G401 (cell line): Measurements from ENCODE around the gene MIGA1. TPM values are rescaled to one million over a fixed set of nuclear protein-coding genes. Genes with fewer than 3 reads are reported as not detected.
"Not testable (repeated sequence)": the region's sequence is repeated elsewhere in the genome, so short reads cannot be mapped to it uniquely, and the experiment has no call there.

Source experiments
- DNase-seq: peaks from one replicate; pipeline ENCODE4 v3.0.0-alpha.2; 2015; ENCODE audit warnings: low spot score
- in situ Hi-C: cut with HindIII; loops from 2 replicates; pipeline ENCODE4 v1.10.0; 2016; ENCODE audit warnings: low sequenced_read_pairs, mixed read lengths
- total RNA-seq: library from RNA; depleted of rRNA; stranded (reverse); fragments of >200 nt; shearing (Covaris generic); gene quantifications from 2 replicates; pipeline ENCODE4 v1.2.3, GENCODE V29; 2014; rRNA removed

The MIGA1 gene
- 2.5 and 5.8 TPM in 2 replicates for total RNA-seq

DNA sequence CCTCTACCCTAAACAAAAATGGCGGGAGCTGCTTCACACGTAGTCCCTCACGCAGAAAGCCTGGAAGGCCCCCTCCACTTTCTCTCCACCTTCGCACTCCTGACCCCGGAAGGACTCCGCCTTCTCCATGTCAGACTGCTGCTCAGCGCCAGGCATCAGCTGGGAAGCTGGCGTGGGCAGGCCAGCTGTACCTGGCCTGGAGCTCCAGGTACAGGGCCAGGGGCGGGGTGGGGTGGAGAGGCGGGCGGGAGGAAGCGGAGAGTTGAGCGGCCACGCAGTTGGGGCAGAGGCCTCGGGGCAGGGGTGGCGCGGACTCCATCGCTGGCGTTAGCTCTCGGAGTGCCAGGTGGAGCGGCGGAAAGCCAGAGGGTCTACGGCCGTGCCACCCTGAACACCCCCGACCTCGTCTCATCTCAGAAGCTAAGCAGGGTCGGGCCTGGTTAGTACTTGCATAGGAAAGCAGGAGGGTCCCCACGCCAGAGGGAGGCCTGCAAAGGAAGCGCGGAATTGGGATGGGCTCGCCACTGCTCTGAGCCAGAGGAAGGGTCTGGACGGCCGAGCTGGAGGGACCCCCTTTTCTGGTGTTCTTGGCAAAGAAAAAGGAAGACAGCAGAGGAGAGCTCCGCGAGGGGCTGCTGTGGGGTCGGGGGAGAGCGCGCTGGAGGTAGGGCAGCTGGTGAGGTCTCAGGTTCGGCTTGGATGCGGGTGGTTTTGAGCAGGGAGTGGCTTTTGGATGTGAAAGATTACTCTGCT is at the start of gene MIGA1:
Gene MIGA1 (plus strand): TSS at position 121 of the 753 bp plus-strand sequence. CDS start 3,604 bp downstream, outside the sequence.
- in situ Hi-C loops, result no loop called here
- peak; percentile 98 for DNase-seq

- in situ Hi-C loops, result no loop called here
- no peak for DNase-seq
These were observed 47.4 kb upstream of the MIGA1 start for GRCh38 chr1:77732090-77732489.

DNA sequence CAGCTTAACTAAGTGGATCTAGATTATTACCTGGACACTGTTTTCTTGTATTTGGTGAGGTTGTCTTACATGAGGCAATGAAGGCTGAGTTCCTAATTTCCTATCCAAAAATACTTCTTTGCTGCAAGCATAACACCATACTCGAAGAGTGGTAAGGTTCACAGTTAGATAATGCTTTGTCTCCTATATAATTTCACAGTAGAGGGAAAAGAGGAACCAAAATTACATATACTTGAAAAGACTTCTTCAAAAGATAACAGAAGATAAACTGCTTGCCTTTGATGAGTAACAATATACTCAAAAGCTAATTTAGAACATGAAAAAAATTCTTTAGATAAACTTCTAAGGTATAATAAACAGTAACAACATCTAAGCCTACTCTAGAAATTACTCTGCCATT is 40.2 kb upstream of the MIGA1 start:
- in situ Hi-C loops, result no loop called here
- no peak for DNase-seq

- no peak for DNase-seq
- in situ Hi-C loops, result no loop called here
These were observed 38.1 kb upstream of the MIGA1 start for GRCh38 chr1:77741316-77741715.

DNA sequence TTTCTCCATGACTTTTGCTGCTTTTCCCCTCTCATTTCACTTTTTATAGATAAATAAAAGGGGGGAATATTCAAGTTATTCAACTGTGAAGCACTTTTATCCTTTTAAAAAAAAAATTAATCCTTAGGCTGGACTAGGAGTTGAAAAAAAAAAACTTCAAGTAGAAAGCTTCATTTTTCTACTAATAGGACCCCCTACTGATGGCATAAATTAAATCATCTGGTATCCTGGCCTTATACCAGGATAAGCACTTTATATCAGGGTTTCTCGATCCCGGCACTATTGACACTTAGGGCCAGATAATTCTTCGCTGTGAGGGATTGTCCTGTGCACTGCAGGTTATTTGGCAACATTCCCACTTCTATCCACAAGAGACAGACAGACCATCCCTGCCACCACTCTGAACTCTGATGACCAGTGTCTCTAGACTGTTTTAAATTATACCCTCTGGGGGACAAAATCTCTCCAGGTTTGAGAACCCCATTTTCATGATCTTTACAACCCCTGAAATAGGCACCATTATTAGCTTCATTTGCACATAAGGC is 37.4 kb upstream of the MIGA1 start:
- in situ Hi-C loops, result no loop called here
- DNase-seq, result peak; percentile 22

GRCh38 chr1:77744576-77744975 is 34.9 kb upstream of the MIGA1 start:
- DNase-seq, result no peak
- in situ Hi-C loops, result no loop called here

DNA sequence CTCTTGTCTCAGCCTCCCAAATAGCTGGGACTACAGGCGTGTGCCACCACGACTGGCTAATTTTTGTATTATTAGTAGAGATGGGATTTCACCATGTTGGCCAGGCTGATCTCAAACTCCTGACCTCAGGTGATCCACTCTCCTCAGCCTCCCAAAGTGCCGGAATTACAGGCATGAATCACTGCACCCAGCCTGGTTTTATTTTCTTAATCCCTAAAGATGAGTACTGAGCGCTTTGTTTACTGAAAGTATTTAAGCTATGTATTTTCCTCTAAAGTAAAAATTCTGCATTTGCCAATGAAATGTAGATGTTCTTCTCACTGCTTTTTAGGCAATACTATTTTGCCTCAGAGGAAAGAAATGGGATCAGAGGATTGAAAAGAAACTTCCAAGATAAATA is 30.0 kb upstream of the MIGA1 start:
- in situ Hi-C loops, DNase-seq: not testable (repeated sequence)

DNA sequence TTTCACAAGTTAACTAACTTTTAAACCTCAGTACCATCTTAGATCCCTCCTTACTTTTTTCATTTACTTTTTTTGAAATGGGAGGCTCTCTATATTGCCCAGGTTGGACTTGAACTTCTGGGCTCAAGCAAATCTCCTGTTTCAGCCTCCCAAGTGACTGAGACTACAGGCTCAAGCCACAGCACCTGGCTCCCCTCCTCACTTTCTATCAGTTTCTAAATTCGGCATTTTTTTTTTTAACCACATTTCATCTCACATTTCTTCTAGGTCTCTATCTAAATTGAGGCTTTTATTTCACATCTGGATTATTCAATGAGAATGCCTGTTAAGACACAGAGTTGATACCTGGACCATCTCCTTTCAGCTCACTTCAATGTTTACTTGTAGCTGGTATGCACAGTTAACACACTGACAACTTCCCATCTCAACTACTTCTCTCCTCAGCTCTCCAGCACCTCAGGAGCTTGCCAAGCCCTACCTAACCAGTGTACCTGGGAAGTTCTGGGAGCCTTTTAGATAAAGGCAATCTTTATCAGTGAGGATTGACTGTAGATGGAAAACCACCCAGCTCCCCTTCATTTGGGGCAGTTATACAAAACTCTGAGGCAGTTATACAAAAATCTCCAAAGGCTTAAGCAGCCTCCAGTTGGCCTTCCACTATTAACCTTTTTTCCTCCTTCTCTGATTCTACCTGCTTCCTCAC is 23.2 kb upstream of the MIGA1 start:
- in situ Hi-C loops, result no loop called here
- no peak for DNase-seq

DNA sequence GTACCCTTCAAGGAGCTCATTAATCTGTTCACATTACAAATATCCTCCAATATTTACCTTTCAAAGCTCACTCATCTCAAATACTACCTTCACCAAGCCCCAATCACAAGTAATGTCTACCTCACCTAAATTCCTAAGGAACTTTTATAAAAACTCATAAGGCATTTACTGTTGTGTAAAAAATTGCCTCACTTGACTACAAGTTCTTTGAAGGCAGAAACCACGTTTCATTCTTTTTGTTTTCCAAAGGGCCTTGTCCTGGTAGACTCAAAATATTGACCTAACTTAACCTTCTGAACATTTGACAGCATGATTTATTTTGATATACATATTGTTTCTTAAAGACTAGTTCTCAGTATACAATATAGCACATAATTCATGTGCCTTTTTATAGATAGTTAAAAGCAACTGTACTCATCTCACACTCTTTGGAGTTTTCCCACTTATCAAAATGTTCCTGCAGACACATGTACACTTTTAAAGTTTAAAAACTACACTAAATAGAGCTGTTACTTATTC is 22.3 kb upstream of the MIGA1 start:
- DNase-seq, result no peak
- in situ Hi-C loops, result no loop called here

DNA sequence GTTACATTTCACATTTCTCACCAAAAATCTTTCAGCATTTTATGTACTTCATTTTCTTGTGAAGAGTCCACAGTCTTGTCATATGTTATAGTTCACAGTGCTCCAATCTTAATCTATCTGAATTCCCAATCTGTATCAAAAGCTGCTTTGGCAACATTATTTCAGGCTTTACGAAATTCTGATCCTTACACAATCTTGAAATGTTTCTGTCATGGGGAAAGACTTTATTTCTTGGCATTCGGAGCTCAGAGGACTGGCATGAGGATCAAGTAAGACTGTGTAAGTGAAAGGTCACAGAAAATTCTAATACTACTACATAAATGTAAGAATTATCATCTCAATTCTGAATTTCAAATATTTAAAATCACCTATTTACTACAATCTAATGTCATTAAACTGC is 21.8 kb upstream of the MIGA1 start:
- DNase-seq, result no peak
- in situ Hi-C loops, result no loop called here

DNA sequence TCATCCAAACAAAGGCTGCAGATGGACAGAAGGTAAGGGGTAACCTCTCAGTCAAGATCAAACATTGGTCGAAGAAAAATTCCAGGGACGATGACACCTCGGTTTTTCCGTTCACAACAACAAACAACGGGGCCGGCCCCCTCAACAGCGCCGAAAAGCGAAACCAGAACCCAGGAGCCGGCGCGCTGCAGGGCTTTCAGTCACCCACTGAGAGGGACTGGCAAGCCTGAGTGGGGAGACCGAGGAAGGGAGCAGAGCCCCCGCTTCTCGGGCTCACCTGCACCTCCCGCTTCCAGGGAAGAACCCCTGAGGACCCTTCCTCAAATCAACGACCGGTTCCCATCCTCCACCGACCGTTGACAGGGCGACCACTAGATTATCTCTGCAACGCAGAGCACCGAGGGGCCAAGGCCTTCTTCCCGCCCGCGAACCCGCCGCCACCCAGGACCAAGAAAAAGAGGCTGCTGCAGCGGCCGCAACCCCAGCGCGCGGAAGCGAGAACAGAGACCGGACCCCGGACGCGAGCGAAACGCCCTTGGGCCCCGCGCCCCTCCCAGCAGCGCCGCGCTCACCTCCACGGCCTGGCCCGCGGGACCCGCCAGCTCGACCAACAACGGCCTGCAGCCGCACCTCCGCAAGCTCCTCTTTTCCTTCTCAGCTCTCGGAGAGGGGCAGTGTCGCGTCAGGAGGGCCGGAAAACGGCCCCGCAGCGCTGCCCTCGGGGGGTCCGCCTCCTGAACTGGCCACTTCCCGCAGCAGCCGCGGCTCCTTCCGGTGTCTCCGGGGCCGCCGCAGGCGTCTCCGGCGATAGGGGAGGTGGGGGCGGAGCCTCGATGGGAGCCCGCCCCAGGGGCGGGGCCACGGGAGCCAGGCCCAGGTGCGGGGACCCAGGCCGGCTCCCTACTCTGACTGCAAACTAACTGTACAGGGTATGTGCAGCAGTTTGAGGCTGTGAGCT is 20.1 kb upstream of the MIGA1 start, which contains the start of gene USP33:
Gene USP33 (minus strand): TSS at position 782 of the 958 bp plus-strand sequence. CDS start 18,155 bp downstream, outside the sequence.
- in situ Hi-C loops, result no loop called here
- DNase-seq, result peak; percentile 86

GRCh38 chr1:77762072-77762476 is 17.4 kb upstream of the MIGA1 start:
- no peak for DNase-seq
- in situ Hi-C loops, result no loop called here

- DNase-seq, result no peak
- in situ Hi-C loops, result no loop called here
These were observed 11.4 kb upstream of the MIGA1 start for GRCh38 chr1:77768006-77768405.

GRCh38 chr1:77776007-77776700 is 3.3 kb upstream of the MIGA1 start:
- DNase-seq, result no peak
- in situ Hi-C loops, result no loop called here

GRCh38 chr1:77781683-77782082 is 2.2 kb downstream of the MIGA1 start:
- in situ Hi-C loops, result no loop called here
- no peak for DNase-seq

DNA sequence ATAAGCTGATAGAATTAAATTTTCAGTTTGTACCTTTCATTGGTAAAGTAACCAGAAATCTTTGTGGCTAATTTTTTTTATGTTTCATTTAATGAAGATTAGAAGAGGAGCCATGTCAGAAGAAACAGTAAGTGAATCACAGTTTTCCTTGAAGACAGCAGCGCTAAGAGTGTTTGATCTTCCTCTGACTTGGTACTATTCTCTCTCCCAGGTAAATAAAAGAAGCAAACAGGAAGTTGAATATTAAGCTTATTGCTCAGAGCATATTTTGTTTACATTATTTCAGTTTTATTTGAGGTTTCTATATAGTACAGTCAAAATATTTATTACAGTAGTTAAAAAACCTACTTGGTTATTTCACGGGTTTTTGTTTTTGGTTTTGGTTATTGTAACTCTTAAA is 3.7 kb downstream of the MIGA1 start:
- DNase-seq, result no peak
- in situ Hi-C loops, result no loop called here

- DNase-seq, in situ Hi-C loops: not testable (repeated sequence)
These were observed 6.8 kb downstream of the MIGA1 start for GRCh38 chr1:77786093-77786741.

DNA sequence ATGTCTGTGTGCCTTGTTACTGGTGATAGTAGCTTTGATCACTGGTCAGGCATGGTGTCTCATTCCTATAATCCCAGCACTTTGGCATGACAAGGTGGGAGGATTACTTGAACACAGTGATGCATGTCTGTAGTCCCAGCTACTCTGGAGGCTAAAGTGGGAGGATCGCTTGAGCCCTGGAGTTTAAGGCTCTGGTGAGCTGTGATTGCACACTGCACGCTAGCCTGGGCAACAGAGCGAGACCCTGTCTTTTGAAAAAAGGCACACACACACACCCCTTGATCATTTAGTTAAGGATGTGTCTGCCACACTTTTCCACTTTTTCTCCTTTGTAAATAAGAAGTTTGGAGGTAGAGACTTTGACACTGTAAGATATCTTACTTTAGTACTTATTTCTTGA is 15.1 kb downstream of the MIGA1 start:
- in situ Hi-C loops, result no loop called here
- DNase-seq, result no peak
